ENCODE measurements around the gene ARRDC2.
"Not testable (repeated sequence)": the region's sequence is repeated elsewhere in the genome, so short reads cannot be mapped to it uniquely, and the experiment has no call there.

The ARRDC2 gene

GRCh38 chr19:18000915-18001776 is 6.8 kb upstream of the ARRDC2 start:
- H3K4me3 ChIP-seq (ENCODE audit: insufficient read length, low read depth): peak overlapping the region; percentile 71
- H3K4me1 ChIP-seq (ENCODE audit: insufficient read depth, insufficient read length): peaks cover 16% of the 10 kb centered on the region
- DNase-seq (ENCODE audit: low read depth, low spot score): no peak
- no peaks in the 10 kb centered on the region for H3K9me3 ChIP-seq (ENCODE audit: insufficient read depth, low read length)
- H3K36me3 ChIP-seq (ENCODE audit: insufficient read depth, insufficient read length, low read length): no peaks in the 10 kb centered on the region
- peak overlapping the region; percentile 88 for H3K9ac ChIP-seq (ENCODE audit: insufficient read length, low read depth)
- TF ChIP-seq SUZ12 (IDR thresholded peaks at IDR 0.05; ENCODE audit: extremely low read depth, insufficient read depth, insufficient read length) (no peak), ZNF274 (IDR thresholded peaks at IDR 0.05; ENCODE audit: low read depth, low read length) (no peak), YY1 (IDR thresholded peaks at IDR 0.05; ENCODE audit: insufficient read depth, insufficient read length) (no peak)
- peaks cover 7% of the 10 kb centered on the region for H3K27me3 ChIP-seq (ENCODE audit: insufficient read depth, insufficient read length)

DNA sequence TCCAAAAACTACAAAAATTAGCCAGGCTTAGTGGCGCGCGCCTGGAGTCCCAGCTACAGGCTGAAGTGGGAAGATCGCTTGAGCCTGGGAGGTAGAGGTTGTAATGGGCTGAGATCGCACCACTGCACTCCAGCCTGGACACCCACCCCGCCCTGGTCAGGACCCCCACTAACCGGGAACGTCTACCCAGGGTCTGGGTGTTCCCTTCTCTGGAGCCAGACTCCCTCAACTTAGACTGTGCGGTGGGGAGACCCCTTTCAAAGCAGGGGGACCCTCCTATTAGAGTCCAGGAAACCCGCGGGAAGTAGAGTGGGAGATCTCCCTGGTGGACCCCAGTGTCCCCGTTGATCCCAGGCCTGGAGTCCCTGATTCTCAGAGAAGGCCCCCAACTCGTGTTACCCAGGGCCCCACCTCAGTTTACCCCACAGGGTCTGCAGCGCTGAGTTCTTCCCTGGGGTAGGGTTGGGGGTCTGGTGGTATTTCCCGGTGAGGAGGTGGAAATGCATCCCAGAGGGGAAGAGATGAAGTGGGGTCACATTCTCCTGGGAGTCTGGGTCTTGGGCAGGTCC is 6.1 kb upstream of the ARRDC2 start:
- TF ChIP-seq YY1 (IDR thresholded peaks at IDR 0.05; ENCODE audit: insufficient read depth, insufficient read length): no peak
- TF ChIP-seq ZNF274 (IDR thresholded peaks at IDR 0.05; ENCODE audit: low read depth, low read length): no peak
- TF ChIP-seq SUZ12 (IDR thresholded peaks at IDR 0.05; ENCODE audit: extremely low read depth, insufficient read depth, insufficient read length): no peak
- H3K4me3 ChIP-seq (ENCODE audit: insufficient read length, low read depth): peak overlapping the region; percentile 71

GRCh38 chr19:18002347-18002850 is 5.6 kb upstream of the ARRDC2 start:
- H3K4me3 ChIP-seq (ENCODE audit: insufficient read length, low read depth): peak overlapping the region; percentile 71
- no peak for TF ChIP-seq YY1 (IDR thresholded peaks at IDR 0.05; ENCODE audit: insufficient read depth, insufficient read length)
- peaks cover 17% of the 10 kb centered on the region for H3K4me1 ChIP-seq (ENCODE audit: insufficient read depth, insufficient read length)
- no peak for DNase-seq (ENCODE audit: low read depth, low spot score)
- peaks cover 11% of the 10 kb centered on the region for H3K27me3 ChIP-seq (ENCODE audit: insufficient read depth, insufficient read length)
- peak overlapping the region; percentile 88 for H3K9ac ChIP-seq (ENCODE audit: insufficient read length, low read depth)
- H3K9me3 ChIP-seq (ENCODE audit: insufficient read depth, low read length): peaks cover 7% of the 10 kb centered on the region; the same call in 1 of the 2 replicates
- H3K36me3 ChIP-seq (ENCODE audit: insufficient read depth, insufficient read length, low read length): no peaks in the 10 kb centered on the region

More for the DNA sequence above, 6.1 kb upstream of the ARRDC2 start:
- Histone ChIP-seq H3K27me3 (ENCODE audit: insufficient read depth, insufficient read length) (peaks cover 7% of the 10 kb centered on the region), H3K4me1 (ENCODE audit: insufficient read depth, insufficient read length) (peaks cover 18% of the 10 kb centered on the region), H3K9ac (ENCODE audit: insufficient read length, low read depth) (peak overlapping the region; percentile 88), H3K9me3 (ENCODE audit: insufficient read depth, low read length) (peaks cover 7% of the 10 kb centered on the region; the same call in 1 of the 2 replicates), H3K36me3 (ENCODE audit: insufficient read depth, insufficient read length, low read length) (no peaks in the 10 kb centered on the region)
- no peak for DNase-seq (ENCODE audit: low read depth, low spot score)

GRCh38 chr19:18005750-18006149 is 2.2 kb upstream of the ARRDC2 start:
- H3K9me3 ChIP-seq (ENCODE audit: insufficient read depth, low read length); H3K9ac ChIP-seq (ENCODE audit: insufficient read length, low read depth); DNase-seq (ENCODE audit: low read depth, low spot score); H3K4me3 ChIP-seq (ENCODE audit: insufficient read length, low read depth): not testable (repeated sequence)
- peaks cover 11% of the 10 kb centered on the region for H3K27me3 ChIP-seq (ENCODE audit: insufficient read depth, insufficient read length)
- H3K4me1 ChIP-seq (ENCODE audit: insufficient read depth, insufficient read length): peaks cover 28% of the 10 kb centered on the region
- peaks cover 20% of the 10 kb centered on the region for H3K36me3 ChIP-seq (ENCODE audit: insufficient read depth, insufficient read length, low read length)

- H3K36me3 ChIP-seq (ENCODE audit: insufficient read depth, insufficient read length, low read length): peaks cover 25% of the 10 kb centered on the region
- H3K27me3 ChIP-seq (ENCODE audit: insufficient read depth, insufficient read length): peaks cover 3% of the 10 kb centered on the region
- peaks cover 26% of the 10 kb centered on the region for H3K4me1 ChIP-seq (ENCODE audit: insufficient read depth, insufficient read length)
- peaks cover 7% of the 10 kb centered on the region; the same call in 1 of the 2 replicates for H3K9me3 ChIP-seq (ENCODE audit: insufficient read depth, low read length)
- DNase-seq (ENCODE audit: low read depth, low spot score): peak; percentile 62
- H3K4me3 ChIP-seq (ENCODE audit: insufficient read length, low read depth): peak overlapping the region; percentile 42
- TF ChIP-seq SUZ12 (IDR thresholded peaks at IDR 0.05; ENCODE audit: extremely low read depth, insufficient read depth, insufficient read length) (no peak), ZNF274 (IDR thresholded peaks at IDR 0.05; ENCODE audit: low read depth, low read length) (no peak), YY1 (IDR thresholded peaks at IDR 0.05; ENCODE audit: insufficient read depth, insufficient read length) (no peak)
- H3K9ac ChIP-seq (ENCODE audit: insufficient read length, low read depth): peak overlapping the region; percentile 76
These were observed 690 bp upstream of the ARRDC2 start for GRCh38 chr19:18007044-18007916.

GRCh38 chr19:18008814-18009213 is 844 bp downstream of the ARRDC2 start:
- Histone ChIP-seq H3K4me1 (ENCODE audit: insufficient read depth, insufficient read length) (peaks cover 25% of the 10 kb centered on the region), H3K9me3 (ENCODE audit: insufficient read depth, low read length) (peaks cover 7% of the 10 kb centered on the region; the same call in 1 of the 2 replicates), H3K4me3 (ENCODE audit: insufficient read length, low read depth) (peak overlapping the region; percentile 66), H3K36me3 (ENCODE audit: insufficient read depth, insufficient read length, low read length) (peaks cover 41% of the 10 kb centered on the region), H3K27me3 (ENCODE audit: insufficient read depth, insufficient read length) (peaks cover 3% of the 10 kb centered on the region), H3K9ac (ENCODE audit: insufficient read length, low read depth) (peak overlapping the region; percentile 80)
- TF ChIP-seq YY1 (IDR thresholded peaks at IDR 0.05; ENCODE audit: insufficient read depth, insufficient read length) (no peak), SUZ12 (IDR thresholded peaks at IDR 0.05; ENCODE audit: extremely low read depth, insufficient read depth, insufficient read length) (no peak), ZNF274 (IDR thresholded peaks at IDR 0.05; ENCODE audit: low read depth, low read length) (no peak)
- no peak for DNase-seq (ENCODE audit: low read depth, low spot score)
